DND-41 (cell line): ENCODE results near the gene SEMA5A.

Experiments
- ATAC-seq: fragments of 200-7000 bp; cut with Tn5 transposase; 3 replicates; pipeline ENCODE4 v1.9.1; 2021; ENCODE audit warnings: low read depth; ENCODE audit not compliant: insufficient read depth
- DNase-seq: peaks from one replicate; pipeline ENCODE4 v3.0.0-alpha.2; 2020
- H2AFZ ChIP-seq: 2 replicates; pipeline ENCODE4 v1.6.0; 2012; ENCODE audit warnings: low read depth, low read length
- H3K27ac ChIP-seq: 2 replicates; pipeline ENCODE4 v1.5.1; 2012; ENCODE audit warnings: low read length, inconsistent platforms
- H3K27me3 ChIP-seq: fragments of 200-600 bp; sonication (generic); 2 replicates; pipeline ENCODE4 v1.6.0; 2012; ENCODE audit warnings: low read length, mild to moderate bottlenecking, inconsistent platforms; ENCODE audit not compliant: insufficient read depth, poor library complexity
- H3K36me3 ChIP-seq: 2 replicates; pipeline ENCODE4 v1.5.1; 2012; ENCODE audit warnings: low read length, inconsistent platforms; ENCODE audit not compliant: insufficient read depth
- H3K4me1 ChIP-seq: 2 replicates; pipeline ENCODE4 v1.5.1; 2012; ENCODE audit warnings: mild to moderate bottlenecking, low read length; ENCODE audit not compliant: insufficient read depth
- H3K4me2 ChIP-seq: 2 replicates; pipeline ENCODE4 v1.6.0; 2012; ENCODE audit warnings: mild to moderate bottlenecking, moderate library complexity, low read length, inconsistent platforms; ENCODE audit not compliant: insufficient read depth
- H3K4me3 ChIP-seq, 2 experiments: fragments of 200-600 bp in 1 of 2; shearing (Covaris generic) in 1 of 2; 2 replicates each; pipeline ENCODE4 v1.5.1; 2012 to 2016; ENCODE audit warnings: inconsistent platforms in 2 of 2, low read length in 2 of 2, mild to moderate bottlenecking in 2 of 2, low read depth in 1 of 2, moderate library complexity in 1 of 2
- H3K79me2 ChIP-seq: 2 replicates; pipeline ENCODE4 v1.6.0; 2012; ENCODE audit warnings: low read length, inconsistent platforms; ENCODE audit not compliant: insufficient read depth
- H3K9ac ChIP-seq: 2 replicates; pipeline ENCODE4 v1.6.0; 2012; ENCODE audit warnings: low read depth, mild to moderate bottlenecking, inconsistent platforms, low read length, moderate library complexity
- H3K9me3 ChIP-seq: 2 replicates; pipeline ENCODE4 v1.5.1; 2012; ENCODE audit warnings: low read length, moderate library complexity, mild to moderate bottlenecking, inconsistent platforms; ENCODE audit not compliant: insufficient read depth, severe bottlenecking
- H4K20me1 ChIP-seq: 2 replicates; pipeline ENCODE4 v1.6.0; 2012; ENCODE audit warnings: low read length; ENCODE audit not compliant: insufficient read depth
- EZH2 ChIP-seq: IDR thresholded peaks from 3 replicates; pipeline ENCODE4 v1.6.1; 2012; ENCODE audit warnings: borderline replicate concordance, low read depth, mild to moderate bottlenecking, moderate library complexity, low read length, inconsistent platforms; ENCODE audit not compliant: severe bottlenecking
- TF ChIP-seq, protein P1 (sequence below): IDR thresholded peaks from 2 replicates; pipeline ENCODE4 v1.5.1; 2012; ENCODE audit warnings: borderline replicate concordance, low read length, moderate library complexity, mild to moderate bottlenecking; ENCODE audit not compliant: poor library complexity, severe bottlenecking; ENCODE audit errors: extremely low read depth

The SEMA5A gene

GRCh38 chr5:9209846-9210492, 335.9 kb downstream of the SEMA5A start:
- H3K4me3 ChIP-seq, result no peak overlapping the region
- H3K4me1 ChIP-seq, result 0 out of 2 replicates have a peak, but pooled peaks cover 3% of the 10 kb centered on the region
- DNase-seq (no peak), ATAC-seq (no peak)
- H3K79me2 ChIP-seq, result no peaks in the 10 kb centered on the region
- TF ChIP-seq, protein P1, sequence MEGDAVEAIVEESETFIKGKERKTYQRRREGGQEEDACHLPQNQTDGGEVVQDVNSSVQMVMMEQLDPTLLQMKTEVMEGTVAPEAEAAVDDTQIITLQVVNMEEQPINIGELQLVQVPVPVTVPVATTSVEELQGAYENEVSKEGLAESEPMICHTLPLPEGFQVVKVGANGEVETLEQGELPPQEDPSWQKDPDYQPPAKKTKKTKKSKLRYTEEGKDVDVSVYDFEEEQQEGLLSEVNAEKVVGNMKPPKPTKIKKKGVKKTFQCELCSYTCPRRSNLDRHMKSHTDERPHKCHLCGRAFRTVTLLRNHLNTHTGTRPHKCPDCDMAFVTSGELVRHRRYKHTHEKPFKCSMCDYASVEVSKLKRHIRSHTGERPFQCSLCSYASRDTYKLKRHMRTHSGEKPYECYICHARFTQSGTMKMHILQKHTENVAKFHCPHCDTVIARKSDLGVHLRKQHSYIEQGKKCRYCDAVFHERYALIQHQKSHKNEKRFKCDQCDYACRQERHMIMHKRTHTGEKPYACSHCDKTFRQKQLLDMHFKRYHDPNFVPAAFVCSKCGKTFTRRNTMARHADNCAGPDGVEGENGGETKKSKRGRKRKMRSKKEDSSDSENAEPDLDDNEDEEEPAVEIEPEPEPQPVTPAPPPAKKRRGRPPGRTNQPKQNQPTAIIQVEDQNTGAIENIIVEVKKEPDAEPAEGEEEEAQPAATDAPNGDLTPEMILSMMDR, result no peak
- no peak for TF ChIP-seq EZH2
- H3K9me3 ChIP-seq, result no peaks in the 10 kb centered on the region
- no peaks in the 10 kb centered on the region for H3K27me3 ChIP-seq
- H3K4me2 ChIP-seq, result no peak overlapping the region
- H3K27ac ChIP-seq, result no peak overlapping the region
- H3K36me3 ChIP-seq, result no peaks in the 10 kb centered on the region
- H3K9ac ChIP-seq, result no peak overlapping the region
- H2AFZ ChIP-seq, result no peak overlapping the region; the same call in 1 of the 2 replicates
- H4K20me1 ChIP-seq, result no peaks in the 10 kb centered on the region

GRCh38 chr5:9207817-9208418, 338.0 kb downstream of the SEMA5A start:
- no peak for DNase-seq
- no peaks in the 10 kb centered on the region for H3K36me3 ChIP-seq
- H2AFZ ChIP-seq, result 0 out of 2 replicates have a peak overlapping the region, but pooled peaks have one; percentile 2
- H3K27me3 ChIP-seq, result no peaks in the 10 kb centered on the region
- TF ChIP-seq, protein P1, result peak; percentile 76
- TF ChIP-seq EZH2, result no peak
- H3K79me2 ChIP-seq, result no peaks in the 10 kb centered on the region
- peaks cover 4% of the 10 kb centered on the region for H3K9me3 ChIP-seq
- peak overlapping the region; percentile 20 for H3K27ac ChIP-seq
- H3K4me2 ChIP-seq, result no peak overlapping the region
- no peaks in the 10 kb centered on the region for H4K20me1 ChIP-seq
- 0 out of 2 replicates have a peak, but pooled peaks cover 3% of the 10 kb centered on the region for H3K4me1 ChIP-seq
- no peak overlapping the region for H3K9ac ChIP-seq
- H3K4me3 ChIP-seq, result no peak overlapping the region
- ATAC-seq, result peak; percentile 92

DNA sequence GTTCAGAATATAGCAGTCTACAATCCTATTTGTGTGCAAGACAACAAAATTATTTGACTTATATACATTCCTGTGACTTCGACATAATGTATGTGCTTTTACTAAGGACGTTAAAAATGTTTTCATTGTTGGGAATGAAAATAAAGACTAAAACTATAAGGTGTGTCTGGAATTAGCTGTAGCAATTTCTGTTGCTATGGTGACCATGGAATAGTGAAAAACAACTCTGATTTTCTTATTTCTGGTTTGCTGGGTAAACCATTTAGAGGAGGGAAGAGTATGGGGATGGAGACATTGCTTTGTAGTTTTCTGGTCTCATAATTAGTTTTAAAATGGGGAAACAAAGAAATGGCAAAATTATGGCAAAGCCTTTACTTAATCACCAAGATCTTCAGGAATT, 343.2 kb downstream of the SEMA5A start:
- no peak for TF ChIP-seq EZH2
- TF ChIP-seq, protein P1, result no peak
- Histone ChIP-seq H3K4me1 (0 out of 2 replicates have a peak, but pooled peaks cover 3% of the 10 kb centered on the region), H3K4me3 (no peak overlapping the region), H3K9ac (no peak overlapping the region), H3K27me3 (no peaks in the 10 kb centered on the region), H3K79me2 (no peaks in the 10 kb centered on the region), H3K9me3 (peaks cover 4% of the 10 kb centered on the region), H2AFZ (no peak overlapping the region), H4K20me1 (no peaks in the 10 kb centered on the region), H3K27ac (no peak overlapping the region), H3K4me2 (no peak overlapping the region), H3K36me3 (no peaks in the 10 kb centered on the region)
- ATAC-seq (no peak), DNase-seq (no peak)
